ENCODE measurements around the gene DISC1. TPM values are rescaled to one million over a fixed set of nuclear protein-coding genes. Genes with fewer than 3 reads are reported as not detected.

Gene DISC1
- polyA plus RNA-seq, 4 donors: 5.3 to 7.2 (median 6.8) TPM

DNA sequence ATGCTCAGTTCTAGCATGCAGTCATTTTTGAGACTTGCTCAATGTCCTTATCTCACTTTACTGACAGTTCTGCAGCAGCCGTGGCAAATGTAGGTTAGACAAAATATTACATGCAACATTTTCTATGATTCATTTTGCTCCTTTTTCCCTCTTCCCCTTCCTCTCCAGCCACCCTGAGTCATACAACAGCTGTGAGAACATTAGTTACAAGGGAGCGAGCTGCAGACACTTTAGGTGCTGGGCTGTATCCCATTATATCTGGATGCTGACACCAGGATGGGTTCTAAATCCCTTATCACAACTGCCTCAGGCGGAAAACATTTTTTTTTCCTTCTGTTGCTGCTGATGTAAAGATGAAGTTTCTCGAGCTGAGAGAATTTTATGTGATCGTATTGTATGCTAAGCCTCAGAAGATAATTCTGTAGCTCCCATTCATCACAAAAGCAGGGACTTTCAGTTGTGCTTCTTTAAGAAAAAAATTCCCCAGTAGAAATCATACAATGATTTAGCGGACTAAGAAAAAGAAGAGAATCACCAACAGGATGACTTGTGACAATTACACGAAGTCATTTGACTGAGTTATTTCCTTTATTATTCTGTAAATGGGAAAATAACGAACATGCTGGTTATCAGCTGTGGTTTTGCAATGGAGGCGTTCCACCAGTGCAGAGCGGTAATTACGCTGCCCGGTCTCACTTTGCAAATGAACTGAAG is 345.0 kb downstream of the DISC1 start:
- DNase-seq (ENCODE audit: low read depth in 4 of 4, low spot score in 3 of 4): no peak

DNA sequence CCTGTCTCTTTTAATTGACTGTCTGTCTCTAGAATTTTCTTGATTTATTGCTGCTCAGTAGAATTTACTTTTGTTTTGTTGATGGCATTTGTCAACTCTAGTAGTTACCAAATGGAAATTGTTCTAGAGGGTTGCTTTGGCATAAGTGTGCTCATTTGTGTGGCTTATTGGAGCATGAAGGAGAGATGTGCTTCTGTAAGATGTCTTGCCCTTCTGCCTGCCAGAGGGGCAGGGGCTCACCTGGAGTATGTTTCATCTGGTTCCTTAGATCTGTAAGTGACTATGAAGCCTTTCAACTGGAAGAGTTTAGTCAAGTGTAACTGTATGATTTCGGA is 345.5 kb downstream of the DISC1 start:
- no peak for DNase-seq (ENCODE audit: low read depth in 4 of 4, low spot score in 3 of 4)

DNA sequence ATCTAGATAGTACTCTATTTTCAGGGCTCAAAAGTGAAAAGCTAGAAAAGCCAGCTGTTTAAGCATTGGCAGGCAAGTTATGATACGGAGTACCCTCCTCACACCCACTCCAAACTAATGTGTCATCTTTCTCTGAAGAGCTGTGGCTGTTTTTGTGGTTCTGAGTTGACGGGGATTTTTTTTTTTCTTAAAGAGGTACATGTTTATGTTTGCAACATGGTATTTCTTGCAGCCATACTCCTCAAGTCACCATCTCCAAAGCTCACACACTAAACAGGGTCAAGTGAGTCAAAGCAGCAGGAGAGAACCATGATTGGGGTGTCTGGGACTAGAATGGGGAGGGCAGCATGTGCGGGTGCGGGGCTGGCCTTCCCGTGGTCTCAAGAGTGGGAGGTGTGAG is 347.2 kb downstream of the DISC1 start:
- DNase-seq (ENCODE audit: low read depth in 4 of 4, low spot score in 3 of 4): no peak

DNA sequence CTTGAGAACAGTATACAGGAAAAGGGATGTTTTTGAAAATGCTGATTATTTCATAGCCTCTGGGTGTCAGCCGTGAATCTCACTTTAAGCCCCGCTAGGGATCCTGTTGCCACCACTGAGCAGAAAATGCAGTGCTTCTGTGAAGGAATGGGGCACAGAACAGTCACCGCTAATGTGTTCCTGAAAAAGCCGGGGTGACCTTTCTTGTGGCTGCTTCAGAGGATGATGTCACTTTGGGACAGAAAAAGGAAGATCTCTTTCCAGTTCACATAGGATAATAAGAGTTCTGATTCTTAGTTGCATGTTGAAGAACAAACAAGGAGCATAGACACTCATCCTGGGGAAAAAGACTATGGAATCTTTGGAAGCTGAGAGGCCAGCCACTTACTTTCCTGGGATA is 349.6 kb downstream of the DISC1 start:
- no peak for DNase-seq (ENCODE audit: low read depth in 4 of 4, low spot score in 3 of 4)

DNA sequence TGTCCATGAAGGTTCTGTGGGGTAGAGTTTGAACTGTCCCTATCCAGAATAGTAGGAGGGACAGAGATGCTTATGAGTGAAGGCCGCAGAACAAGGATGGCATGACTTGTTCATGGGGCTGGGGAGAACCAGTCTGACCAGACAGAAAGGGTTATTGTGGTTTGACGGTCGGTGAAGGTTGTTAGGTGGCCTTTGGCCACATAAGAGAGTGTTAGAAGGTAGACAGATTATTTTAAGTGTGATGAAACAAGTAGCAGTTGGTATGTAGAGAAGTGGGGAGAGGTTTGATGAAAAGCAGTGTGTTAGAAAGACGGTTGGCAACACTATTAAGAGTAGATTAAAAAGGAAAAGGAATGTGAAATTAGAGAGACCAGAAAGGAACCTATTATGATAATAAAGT is 355.1 kb downstream of the DISC1 start:
- DNase-seq (ENCODE audit: low read depth in 4 of 4, low spot score in 3 of 4): no peak

DNA sequence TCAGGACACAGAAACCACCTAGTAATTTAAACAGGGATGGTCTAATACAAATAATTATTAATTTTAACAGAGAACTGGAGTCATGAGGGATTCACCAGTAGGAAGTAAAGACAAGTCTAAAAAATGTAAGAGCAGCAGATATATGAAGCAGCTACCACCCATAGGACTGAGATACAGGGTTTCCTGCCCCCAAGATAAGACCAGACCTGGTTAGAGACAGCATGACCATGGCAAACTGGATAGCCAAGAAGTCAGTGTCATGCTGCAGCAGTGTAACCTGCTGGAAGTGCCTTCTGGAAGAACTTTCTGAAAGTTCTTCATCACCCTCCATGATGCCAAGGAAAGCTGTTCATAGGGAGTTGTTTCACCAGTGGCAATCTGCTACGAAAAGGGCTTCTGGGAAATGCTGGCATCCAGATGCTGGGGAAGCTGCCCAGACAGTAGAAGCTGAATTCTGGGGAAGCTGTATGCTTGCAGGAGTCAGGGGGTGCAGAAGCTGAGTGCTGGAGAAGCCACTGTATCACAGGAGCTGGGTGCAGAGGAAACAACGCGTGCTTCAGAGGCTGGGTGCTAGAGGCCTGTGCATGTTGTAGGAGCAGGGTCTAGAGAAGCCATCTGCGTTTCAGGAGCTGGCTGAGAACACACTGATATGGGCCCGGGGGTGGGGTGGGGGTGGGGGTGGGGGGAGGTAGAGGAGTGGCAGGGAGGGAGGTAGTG is 356.4 kb downstream of the DISC1 start:
- DNase-seq (ENCODE audit: low read depth in 4 of 4, low spot score in 3 of 4): no peak

DNA sequence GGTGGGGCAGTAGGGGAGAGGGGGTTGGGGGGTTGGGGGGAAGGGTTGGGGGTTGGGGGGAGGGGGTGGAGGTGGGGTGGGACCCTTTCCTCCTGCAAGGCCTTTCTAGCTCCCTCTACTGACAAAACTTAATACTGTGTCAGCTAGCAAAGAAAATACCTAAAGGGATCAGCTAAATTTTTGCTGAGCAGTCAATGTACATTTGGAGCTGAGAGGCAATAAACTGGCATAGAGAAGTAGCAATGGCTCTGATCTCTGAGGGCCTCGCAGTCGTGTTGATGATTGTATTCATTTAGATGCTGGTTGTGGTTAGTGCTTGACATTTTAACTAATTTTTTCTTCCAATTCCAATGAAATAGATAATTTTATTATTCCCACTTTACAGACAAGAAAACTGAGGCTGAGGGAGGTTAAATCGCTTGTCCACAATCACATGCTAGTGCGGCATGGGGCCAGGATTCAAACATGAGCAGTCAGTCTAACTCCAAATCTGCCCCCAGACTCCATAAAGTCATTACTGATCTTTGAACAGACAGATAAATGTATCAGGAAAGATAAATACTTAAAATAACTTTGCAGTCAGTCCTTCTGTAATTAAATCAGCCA is 357.1 kb downstream of the DISC1 start:
- no peak for DNase-seq (ENCODE audit: low read depth in 4 of 4, low spot score in 3 of 4)

DNA sequence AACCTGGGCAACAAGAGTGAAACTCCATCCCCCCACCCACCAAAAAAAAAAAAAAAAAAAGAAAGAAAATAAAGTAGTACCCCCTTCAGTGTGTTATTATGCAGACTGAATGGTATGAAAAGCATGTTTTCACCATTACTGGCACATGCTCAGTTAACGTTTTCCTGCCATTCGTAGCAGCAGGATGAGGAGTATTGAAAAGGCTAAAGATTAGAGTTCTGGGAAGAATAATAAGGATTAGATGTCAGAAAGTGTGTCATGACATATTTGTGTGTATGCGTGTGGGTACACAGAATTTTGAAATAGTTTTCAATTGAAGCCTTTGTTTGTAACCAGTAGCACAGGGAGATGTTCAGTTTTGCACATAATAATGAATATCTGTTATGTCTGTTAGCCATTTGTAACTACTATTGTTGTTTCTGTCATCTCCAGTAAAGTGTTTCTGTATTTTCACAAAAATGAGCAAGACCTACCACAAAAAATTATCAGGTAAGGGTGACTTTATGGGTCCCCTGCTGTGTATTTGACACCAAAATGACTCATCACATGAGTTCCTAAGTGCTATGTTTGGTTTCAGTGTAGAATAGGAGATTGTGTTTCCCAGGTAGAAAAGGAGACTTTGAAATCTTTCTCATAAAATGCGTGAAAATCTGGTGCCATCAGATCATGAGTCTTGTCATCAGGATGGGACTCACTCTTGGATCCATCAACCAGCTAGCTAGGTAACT is 358.9 kb downstream of the DISC1 start:
- DNase-seq (ENCODE audit: low read depth in 4 of 4, low spot score in 3 of 4): no peak

DNA sequence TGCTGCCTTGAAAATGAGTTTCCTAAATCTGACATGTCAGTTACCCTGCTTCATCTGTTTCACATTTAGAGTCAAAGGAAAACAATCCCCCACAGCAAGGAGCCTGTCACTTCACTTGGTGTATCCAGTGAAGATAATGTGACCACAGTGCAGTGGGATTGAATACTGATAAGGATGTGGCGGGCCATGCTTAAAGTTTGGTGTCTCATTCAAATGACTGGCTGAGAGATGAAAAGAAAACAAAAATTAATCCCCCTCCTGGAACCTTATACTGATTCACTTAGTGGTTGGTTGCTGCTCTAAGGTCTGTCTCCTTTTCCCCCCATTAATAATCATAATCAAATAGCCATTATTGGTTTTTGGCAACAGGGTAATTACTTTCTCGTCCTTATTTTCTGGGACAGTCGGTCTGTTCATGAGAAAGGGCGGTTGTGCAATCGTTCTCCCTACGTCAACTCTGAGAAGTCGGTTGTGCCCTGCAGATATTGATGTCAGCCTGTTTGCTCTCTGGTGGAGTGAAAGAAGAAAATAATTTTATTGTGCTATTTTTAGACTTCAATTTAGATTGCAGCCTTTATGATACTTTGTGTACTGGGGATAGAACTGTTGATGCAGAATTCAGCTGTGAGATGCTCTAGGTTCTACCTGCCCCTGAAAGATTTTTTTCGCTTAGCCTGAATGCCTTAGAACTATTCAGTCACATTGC is 360.2 kb downstream of the DISC1 start:
- no peak for DNase-seq (ENCODE audit: low read depth in 4 of 4, low spot score in 3 of 4)

DNA sequence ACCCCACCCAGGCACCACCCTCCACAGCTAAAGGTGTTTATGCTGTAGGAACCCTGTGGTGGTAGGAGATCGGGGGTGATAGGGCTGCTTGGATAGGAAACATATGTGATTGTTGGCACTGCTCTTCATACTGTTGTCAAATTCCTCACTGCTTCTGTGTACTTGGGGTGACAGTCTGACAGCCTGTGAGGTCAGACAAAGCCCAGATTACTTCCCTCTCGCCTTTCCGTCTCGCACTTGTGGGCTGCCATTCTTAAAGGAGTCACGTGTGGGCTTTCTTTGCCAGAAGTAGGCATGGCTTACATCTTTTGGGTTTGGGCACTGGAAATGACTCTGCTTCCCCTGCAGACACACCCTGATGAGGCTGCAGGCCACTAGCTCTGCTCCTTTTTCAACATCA is 363.8 kb downstream of the DISC1 start:
- DNase-seq (ENCODE audit: low read depth in 4 of 4, low spot score in 3 of 4): no peak

DNA sequence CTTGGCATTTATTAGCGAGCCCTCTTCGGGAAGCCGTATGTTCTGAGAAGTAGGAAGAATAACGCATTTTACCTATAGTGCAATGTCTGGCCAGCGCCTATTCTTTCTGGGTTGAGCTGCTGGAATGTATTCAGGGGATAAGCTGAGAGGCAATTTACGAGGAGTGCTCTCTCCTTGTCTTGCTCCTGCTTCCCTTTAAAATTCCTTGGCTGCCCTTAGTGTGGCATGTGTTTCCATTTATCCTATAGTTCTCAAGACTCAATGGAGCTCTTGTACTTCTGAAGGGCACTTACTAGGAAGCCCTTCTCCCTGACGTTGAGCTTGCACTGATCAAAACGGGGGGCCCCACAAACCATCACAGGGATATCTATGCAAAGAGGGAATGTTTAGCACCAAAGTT is 364.6 kb downstream of the DISC1 start:
- DNase-seq (ENCODE audit: low read depth in 4 of 4, low spot score in 3 of 4): no peak

DNA sequence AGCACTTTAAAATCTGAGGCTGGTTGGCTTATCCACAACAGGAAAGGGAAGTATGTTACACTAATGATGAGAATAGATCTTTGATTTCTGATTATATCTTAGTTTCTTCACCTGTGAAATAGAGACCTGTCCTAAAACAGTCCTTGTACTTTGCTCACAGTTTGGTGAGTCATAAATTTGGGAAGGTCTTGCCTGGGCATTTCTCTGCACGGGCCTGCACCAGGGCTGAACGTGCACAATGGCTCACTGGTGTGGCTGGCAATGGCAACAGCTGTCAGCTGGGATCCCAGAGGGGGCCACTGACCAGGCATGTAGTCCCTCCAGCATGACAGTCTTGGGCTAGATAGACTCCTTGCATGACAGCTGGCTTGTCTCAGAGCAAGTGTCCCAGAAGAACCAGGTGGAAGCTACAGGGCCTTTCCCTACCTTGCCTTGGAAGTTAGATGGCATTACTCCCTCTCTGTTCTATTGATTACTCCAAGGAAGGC is 367.4 kb downstream of the DISC1 start:
- no peak for DNase-seq (ENCODE audit: low read depth in 4 of 4, low spot score in 3 of 4)

DNA sequence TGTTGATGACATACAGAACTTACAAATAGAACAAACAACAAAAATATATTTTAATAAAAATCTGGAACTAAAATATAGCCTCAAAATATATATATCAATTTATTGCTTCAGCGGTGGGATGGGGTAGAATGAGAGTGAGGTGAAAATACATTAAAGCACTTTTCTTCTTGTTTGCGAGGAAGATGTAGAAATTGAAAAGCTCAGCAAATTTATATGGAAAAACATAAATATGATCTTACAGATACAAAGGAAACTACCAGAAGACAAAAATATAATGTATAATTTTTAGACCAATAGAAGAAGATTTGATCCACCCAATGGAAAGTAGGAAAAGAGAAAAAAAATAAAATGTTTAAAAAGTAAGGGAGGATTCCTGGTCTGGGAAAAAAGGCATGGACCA is 372.2 kb downstream of the DISC1 start:
- DNase-seq (ENCODE audit: low read depth in 4 of 4, low spot score in 3 of 4): no peak

DNA sequence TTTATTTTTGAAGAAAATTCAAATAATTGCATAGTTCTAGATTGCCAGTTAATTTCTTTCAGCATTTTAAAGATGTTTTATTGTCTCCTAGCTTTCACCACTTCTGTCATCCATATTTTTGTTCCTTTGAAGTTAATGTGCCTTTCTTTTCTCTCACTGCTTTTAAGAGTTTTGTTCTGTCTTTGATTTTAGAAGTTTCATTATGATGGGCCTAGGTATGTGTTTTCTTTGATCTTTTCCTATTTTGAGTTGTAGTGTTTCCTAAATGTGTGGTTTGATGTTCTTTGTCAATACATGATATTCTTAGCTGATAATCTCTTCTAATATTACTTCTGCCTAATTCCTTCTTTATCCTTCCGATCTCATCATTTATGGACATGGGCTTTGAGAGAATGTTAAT is 378.7 kb downstream of the DISC1 start:
- DNase-seq (ENCODE audit: low read depth in 4 of 4, low spot score in 3 of 4): no peak

DNA sequence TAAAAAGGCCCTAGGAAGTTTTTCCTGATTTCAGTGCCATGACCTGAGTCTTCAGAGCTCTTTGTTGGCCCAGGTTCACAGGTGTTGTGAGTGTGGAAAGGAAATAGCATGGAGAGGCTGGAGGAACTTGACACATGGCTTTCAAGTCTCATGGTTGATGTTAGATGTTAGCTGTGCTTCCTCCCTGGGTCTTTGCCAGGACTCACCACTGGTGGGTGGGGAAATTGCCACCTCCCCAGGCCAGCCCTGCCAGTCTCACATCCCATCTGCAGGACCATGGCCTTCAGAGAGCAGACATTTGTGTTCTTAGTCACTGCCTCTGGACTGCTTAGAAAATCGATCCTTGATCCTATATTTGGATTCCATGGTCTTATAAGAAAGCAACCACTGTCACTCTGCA is 383.2 kb downstream of the DISC1 start:
- DNase-seq (ENCODE audit: low read depth in 4 of 4, low spot score in 3 of 4): no peak

DNA sequence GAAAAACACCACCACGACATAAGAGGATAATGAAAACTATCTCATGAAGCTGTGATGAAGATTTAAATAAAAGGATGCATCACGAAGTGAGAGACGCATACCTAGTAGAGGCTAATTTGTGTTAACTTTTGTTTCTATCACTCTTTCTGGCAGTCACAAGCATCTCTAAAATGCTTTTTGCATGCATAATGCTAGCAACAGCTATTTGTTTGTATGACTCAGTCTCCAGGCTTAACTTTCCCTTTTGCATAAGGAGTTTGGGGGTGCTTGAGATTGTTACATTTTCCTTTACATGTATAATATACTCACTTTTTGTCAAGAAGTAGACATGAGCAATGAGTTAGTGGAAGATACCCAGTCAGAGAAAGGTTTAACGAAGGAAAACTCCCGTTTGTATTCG is 385.4 kb downstream of the DISC1 start:
- no peak for DNase-seq (ENCODE audit: low read depth in 4 of 4, low spot score in 3 of 4)

DNA sequence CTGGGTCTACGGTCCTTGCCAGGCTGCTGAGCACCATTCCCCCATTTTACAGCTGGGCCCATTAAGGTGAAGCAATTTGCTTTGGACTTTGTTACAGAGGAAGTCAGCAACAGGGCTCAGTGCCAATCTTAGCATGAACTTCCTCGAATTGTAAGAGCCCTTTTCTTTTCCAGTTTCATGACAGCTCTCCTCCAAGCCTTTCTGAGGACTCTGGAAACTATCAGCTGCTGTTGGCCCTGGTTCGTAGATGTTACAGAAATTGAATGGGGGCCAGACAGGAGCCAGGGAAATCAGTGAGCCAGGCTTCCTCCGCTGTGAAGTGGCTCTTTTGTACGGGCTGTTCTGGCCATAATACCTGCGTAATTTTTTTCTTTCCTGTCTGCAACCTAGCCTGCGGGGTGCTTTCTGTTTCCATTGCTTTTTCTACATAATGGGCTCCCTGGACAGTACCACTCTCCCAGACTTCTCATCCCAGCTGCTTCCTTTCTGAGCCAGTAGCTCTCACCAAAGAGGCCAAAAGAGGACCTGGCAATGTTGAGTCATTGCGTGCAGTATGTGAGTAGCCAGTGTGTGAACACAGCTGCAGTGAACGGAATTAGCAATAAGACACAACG is 386.3 kb downstream of the DISC1 start:
- DNase-seq (ENCODE audit: low read depth in 4 of 4, low spot score in 3 of 4): no peak

DNA sequence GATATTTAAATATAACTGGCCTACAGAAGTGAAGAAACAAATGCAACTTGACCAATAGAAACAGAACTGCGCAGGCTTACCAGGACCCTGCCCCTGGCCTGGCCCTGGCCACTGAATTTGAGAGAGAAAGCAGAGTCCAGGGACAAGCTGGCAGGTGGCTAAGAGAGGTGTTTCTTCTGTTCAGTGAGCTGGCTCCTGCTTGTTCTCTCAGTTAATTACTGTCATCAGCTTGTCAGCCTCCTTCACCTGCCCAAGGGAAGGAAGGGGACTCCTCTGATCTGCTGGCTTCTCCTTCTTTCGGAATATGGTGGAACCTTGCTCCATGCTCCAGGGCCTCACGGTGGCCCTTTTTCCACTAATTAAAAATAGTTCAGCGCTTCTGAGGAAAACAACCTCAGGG is 388.4 kb downstream of the DISC1 start:
- DNase-seq (ENCODE audit: low read depth in 4 of 4, low spot score in 3 of 4): no peak

DNA sequence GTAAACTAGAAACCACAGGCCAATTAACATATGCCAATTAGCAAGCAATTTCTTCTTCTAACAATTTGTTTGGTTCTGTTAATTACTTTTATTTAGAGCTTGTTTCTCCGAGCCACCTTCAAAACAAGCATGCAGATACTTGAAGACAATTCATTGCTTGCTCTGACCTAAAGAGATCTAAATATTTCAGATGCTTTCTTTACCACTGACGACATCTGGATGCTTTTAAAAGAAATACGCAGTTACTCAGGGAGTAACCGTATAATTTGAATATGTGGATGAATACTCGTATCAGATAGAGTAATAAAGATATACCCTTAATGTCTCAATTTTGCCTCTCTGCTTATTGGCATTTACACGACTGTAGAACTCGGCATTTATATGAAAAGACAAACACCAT is 390.0 kb downstream of the DISC1 start:
- DNase-seq (ENCODE audit: low read depth in 4 of 4, low spot score in 3 of 4): no peak

DNA sequence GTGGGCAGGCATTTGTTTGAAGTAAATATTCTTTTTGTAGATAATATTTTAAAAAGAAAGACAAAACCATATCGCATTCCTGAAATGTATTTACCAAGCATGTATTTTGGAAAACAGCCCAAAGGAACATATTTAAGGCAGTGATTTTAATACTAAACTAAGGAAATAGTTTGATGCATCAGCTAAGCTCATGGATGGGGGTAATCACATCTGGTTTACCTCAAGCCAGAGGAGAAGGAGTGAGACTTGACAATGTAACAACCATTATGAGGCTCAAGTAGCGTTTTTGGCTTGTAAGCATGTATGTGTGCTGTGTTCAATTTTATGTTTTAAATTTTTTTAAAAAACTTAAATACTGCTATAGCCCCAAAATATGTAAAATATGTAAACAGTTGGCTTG is 390.5 kb downstream of the DISC1 start:
- DNase-seq (ENCODE audit: low read depth in 4 of 4, low spot score in 3 of 4): no peak
